CD4-positive, alpha-beta T cell treated with Interferon alpha-2 for 1 hour (primary cell): Measurements from ENCODE around the gene TBCD.
"Not testable (repeated sequence)": the region's sequence is repeated elsewhere in the genome, so short reads cannot be mapped to it uniquely, and the experiment has no call there.

ENCODE experiments used
- DNase-seq, 2 donors: peaks; one replicate each; pipeline ENCODE4 v3.0.0-alpha.2; 2020 to 2022

Gene TBCD

GRCh38 chr17:82978765-82979349, 227.0 kb downstream of the TBCD start:
- DNase-seq, result peak; percentile 43 to 55

GRCh38 chr17:82979718-82980117, 227.9 kb downstream of the TBCD start:
- DNase-seq, result no peak

GRCh38 chr17:82980632-82981031, 228.8 kb downstream of the TBCD start:
- no peak for DNase-seq

- no peak for DNase-seq
Observed at GRCh38 chr17:82981141-82981730, 229.4 kb downstream of the TBCD start.

- DNase-seq, result no peak
Observed at GRCh38 chr17:82983510-82984248, 231.8 kb downstream of the TBCD start.

- DNase-seq, result not testable (repeated sequence)
Observed at GRCh38 chr17:82984249-82984617, 232.4 kb downstream of the TBCD start.

- no peak for DNase-seq
Observed at GRCh38 chr17:82984751-82985427, 233.0 kb downstream of the TBCD start.

GRCh38 chr17:82985428-82985805, 233.6 kb downstream of the TBCD start:
- no peak for DNase-seq

- DNase-seq, result peak; percentile 44 to 59
Observed at GRCh38 chr17:82985973-82986372, 234.1 kb downstream of the TBCD start.

- DNase-seq, result not testable (repeated sequence)
Observed at GRCh38 chr17:82989051-82989450, 237.2 kb downstream of the TBCD start.

GRCh38 chr17:82989881-82990280, 238.0 kb downstream of the TBCD start:
- DNase-seq, result no peak

GRCh38 chr17:82993005-82993404, 241.1 kb downstream of the TBCD start:
- DNase-seq, result no peak
